ENCODE results near the gene USP54.

The USP54 gene

GRCh38 chr10:73591935-73592699 lies 975 bp upstream of the USP54 start:
- Histone ChIP-seq H3K27me3 (no peaks in the 10 kb centered on the region), H3K4me3 (no peak overlapping the region), H3K27ac (peak overlapping the region; percentile 29 to 49), H3K36me3 (no peaks in the 10 kb centered on the region), H3K4me1 (peaks cover 0 to 27% (median 18%) of the 10 kb centered on the region in 4 donors), H3K9me3 (no peaks in the 10 kb centered on the region)
- intact Hi-C loops (cut with DNase I; ENCODE audit: low total_unique reads), result no loop called here
- DNase-seq, result peak; percentile 62 to 75
- TF ChIP-seq, protein P1, sequence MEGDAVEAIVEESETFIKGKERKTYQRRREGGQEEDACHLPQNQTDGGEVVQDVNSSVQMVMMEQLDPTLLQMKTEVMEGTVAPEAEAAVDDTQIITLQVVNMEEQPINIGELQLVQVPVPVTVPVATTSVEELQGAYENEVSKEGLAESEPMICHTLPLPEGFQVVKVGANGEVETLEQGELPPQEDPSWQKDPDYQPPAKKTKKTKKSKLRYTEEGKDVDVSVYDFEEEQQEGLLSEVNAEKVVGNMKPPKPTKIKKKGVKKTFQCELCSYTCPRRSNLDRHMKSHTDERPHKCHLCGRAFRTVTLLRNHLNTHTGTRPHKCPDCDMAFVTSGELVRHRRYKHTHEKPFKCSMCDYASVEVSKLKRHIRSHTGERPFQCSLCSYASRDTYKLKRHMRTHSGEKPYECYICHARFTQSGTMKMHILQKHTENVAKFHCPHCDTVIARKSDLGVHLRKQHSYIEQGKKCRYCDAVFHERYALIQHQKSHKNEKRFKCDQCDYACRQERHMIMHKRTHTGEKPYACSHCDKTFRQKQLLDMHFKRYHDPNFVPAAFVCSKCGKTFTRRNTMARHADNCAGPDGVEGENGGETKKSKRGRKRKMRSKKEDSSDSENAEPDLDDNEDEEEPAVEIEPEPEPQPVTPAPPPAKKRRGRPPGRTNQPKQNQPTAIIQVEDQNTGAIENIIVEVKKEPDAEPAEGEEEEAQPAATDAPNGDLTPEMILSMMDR (IDR thresholded peaks at IDR 0.05), result no peak

DNA sequence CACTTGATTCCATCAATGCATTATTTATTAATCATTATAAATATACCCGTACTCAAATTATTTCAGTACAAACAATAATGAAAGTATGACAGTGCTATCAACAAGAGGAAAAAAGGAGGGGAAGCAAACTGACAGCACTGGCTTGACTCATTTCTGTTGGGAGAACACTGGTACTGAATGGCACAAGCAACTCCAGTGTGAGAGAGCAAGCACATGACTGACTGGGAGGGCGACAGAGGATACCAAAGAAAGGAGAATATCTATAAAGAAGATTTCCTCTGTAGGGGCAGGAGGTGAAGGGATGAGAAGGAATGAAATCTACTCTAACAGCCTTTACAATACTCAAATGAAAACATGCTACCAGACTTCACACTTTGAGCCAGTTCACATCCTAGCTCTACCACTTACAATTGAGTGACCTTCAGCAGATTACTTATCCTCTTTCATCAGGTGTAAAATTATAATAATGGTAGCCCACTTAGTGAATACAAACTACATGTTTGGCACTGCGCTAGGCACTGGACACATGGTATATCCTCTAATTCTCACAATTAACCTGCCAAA lies 1.5 kb downstream of the USP54 start:
- no peak overlapping the region for H3K27ac ChIP-seq
- TF ChIP-seq, protein P1 (IDR thresholded peaks at IDR 0.05), result no peak
- H3K36me3 ChIP-seq, result no peaks in the 10 kb centered on the region
- peaks cover 0 to 47% (median 30%) of the 10 kb centered on the region in 4 donors for H3K4me1 ChIP-seq
- DNase-seq, result no peak
- intact Hi-C loops (cut with DNase I; ENCODE audit: low total_unique reads), result loop anchor here (5.0 kb wide), 1 partner anchor 38 kb away; no protein-coding TSS in a partner anchor
- no peaks in the 10 kb centered on the region for H3K27me3 ChIP-seq
- no peak overlapping the region for H3K4me3 ChIP-seq
- no peaks in the 10 kb centered on the region for H3K9me3 ChIP-seq

DNA sequence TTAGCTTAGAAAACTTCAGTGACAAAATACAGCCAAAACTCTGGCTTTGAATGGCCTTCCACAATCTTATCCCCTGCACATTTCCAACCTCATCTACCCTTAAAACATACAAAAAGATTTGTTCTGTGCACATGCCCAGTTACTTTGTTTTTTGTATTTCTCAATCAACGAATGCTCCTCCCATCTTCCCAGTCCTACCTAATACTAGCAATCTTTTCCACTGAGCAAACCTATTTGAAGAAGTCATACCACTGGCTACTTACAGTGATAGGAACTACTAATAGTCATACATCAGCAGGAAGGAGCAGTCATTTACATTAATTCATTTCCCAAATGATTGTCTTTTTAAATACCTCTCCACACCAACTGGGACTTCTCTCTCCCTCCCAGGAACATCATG lies 2.5 kb downstream of the USP54 start:
- Histone ChIP-seq H3K27ac (no peak overlapping the region), H3K9me3 (no peaks in the 10 kb centered on the region), H3K27me3 (no peaks in the 10 kb centered on the region), H3K4me1 (peaks cover 0 to 47% (median 30%) of the 10 kb centered on the region in 4 donors), H3K4me3 (no peak overlapping the region), H3K36me3 (no peaks in the 10 kb centered on the region)
- intact Hi-C loops (cut with DNase I; ENCODE audit: low total_unique reads), result loop anchor here (5.0 kb wide), 1 partner anchor 39 kb away; no protein-coding TSS in a partner anchor
- DNase-seq, result no peak
- TF ChIP-seq, protein P1 (IDR thresholded peaks at IDR 0.05), result no peak

DNA sequence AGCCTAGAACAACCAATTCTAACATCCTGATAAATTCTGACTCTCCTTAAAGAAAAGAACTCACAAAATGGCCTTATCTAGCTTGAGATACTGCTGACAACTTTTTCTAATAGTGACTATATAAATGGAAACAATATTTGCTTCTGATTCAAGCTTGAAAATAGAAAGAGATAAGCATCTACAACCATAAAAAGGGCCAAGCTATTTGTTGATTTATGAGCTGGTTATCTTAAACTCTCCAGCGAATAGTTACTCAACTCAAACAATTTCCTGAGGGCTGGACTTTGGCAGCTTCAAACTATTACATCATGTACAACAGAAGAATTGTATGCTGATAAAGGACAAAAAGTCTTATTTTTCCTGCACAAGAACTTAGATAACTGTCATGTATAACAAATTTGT lies 4.6 kb downstream of the USP54 start:
- TF ChIP-seq, protein P1 (IDR thresholded peaks at IDR 0.05), result no peak
- no peaks in the 10 kb centered on the region for H3K36me3 ChIP-seq
- H3K9me3 ChIP-seq, result no peaks in the 10 kb centered on the region
- H3K27ac ChIP-seq, result peak overlapping the region; percentile 64 to 66
- peak in 1 of 2 donors; percentile 59 for DNase-seq
- peaks cover 0 to 37% (median 23%) of the 10 kb centered on the region in 4 donors for H3K4me1 ChIP-seq
- H3K4me3 ChIP-seq, result no peak overlapping the region
- H3K27me3 ChIP-seq, result no peaks in the 10 kb centered on the region
- intact Hi-C loops (cut with DNase I; ENCODE audit: low total_unique reads), result loop anchor here (5.0 kb wide), 1 partner anchor 41 kb away; no protein-coding TSS in a partner anchor

DNA sequence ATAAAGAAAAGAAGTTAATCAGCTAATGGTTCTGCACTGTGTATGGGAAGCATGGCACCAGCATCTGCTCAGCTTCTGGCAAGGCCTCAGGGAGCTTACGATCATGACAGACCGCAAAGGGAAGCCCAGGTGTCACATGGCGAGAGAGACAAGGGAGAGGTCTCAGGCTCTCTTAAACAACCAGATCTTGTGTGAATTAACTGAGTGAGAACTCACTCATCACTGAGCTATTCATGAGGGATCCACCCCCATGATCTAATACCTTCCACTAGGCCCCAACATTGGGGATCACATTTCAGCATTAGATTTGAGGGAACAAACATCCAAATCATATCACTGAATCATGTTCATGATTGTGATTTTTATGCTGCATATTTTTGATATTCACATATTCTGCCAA lies 5.8 kb downstream of the USP54 start:
- intact Hi-C loops (cut with DNase I; ENCODE audit: low total_unique reads), result loop anchor here (5.0 kb wide), 1 partner anchor 42 kb away; no protein-coding TSS in a partner anchor
- Histone ChIP-seq H3K4me3 (no peak overlapping the region), H3K27me3 (no peaks in the 10 kb centered on the region), H3K4me1 (peaks cover 0 to 25% (median 15%) of the 10 kb centered on the region in 4 donors), H3K27ac (peak overlapping the region; percentile 64 to 66), H3K9me3 (no peaks in the 10 kb centered on the region), H3K36me3 (no peaks in the 10 kb centered on the region)
- no peak for DNase-seq
- TF ChIP-seq, protein P1 (IDR thresholded peaks at IDR 0.05), result no peak
